Neuronal stem cell (in vitro differentiated cells): ENCODE measurements around the gene RAD51B.

Source experiments
- DNase-seq: peaks from one replicate; pipeline ENCODE4 v3.0.0-alpha.2; 2013; ENCODE audit warnings: low spot score
- H2AFZ ChIP-seq: one replicate; pipeline ENCODE4 v1.6.1; 2013; ENCODE audit warnings: mild to moderate bottlenecking, low read length, inconsistent platforms
- H2AK5ac ChIP-seq: 2 replicates; pipeline ENCODE4 v1.6.1; 2013; ENCODE audit warnings: low read depth, mild to moderate bottlenecking, inconsistent platforms, low read length, moderate library complexity, mixed read lengths
- H2BK120ac ChIP-seq: 2 replicates; pipeline ENCODE4 v1.6.1; 2013; ENCODE audit warnings: low read depth, mild to moderate bottlenecking, inconsistent platforms, low read length, moderate library complexity, mixed read lengths
- H2BK12ac ChIP-seq: one replicate; pipeline ENCODE4 v1.6.1; 2013; ENCODE audit warnings: low read length, inconsistent platforms
- H2BK15ac ChIP-seq: 2 replicates; pipeline ENCODE4 v1.6.1; 2013; ENCODE audit warnings: mild to moderate bottlenecking, low read length, inconsistent platforms, mixed read lengths
- H2BK5ac ChIP-seq: one replicate; pipeline ENCODE4 v1.6.1; 2013; ENCODE audit warnings: inconsistent platforms, mild to moderate bottlenecking, low read length, moderate library complexity
- H3K14ac ChIP-seq: one replicate; pipeline ENCODE4 v1.6.1; 2013; ENCODE audit warnings: low read length, inconsistent platforms
- H3K18ac ChIP-seq: 2 replicates; pipeline ENCODE4 v1.6.1; 2013; ENCODE audit warnings: low read length, inconsistent platforms
- H3K23ac ChIP-seq: 2 replicates; pipeline ENCODE4 v1.6.1; 2013; ENCODE audit warnings: low read depth, mild to moderate bottlenecking, mixed read lengths, low read length, inconsistent platforms; ENCODE audit not compliant: poor library complexity
- H3K27ac ChIP-seq: replicated peaks from 3 replicates; pipeline ENCODE4 v1.5.1; 2013; ENCODE audit warnings: low read length, inconsistent platforms
- H3K27me3 ChIP-seq, 3 experiments: 2 replicates each; pipeline ENCODE4 v1.6.1; 2013; ENCODE audit warnings: low read length in 3 of 3, mild to moderate bottlenecking in 2 of 3, inconsistent platforms in 1 of 3, low read depth in 1 of 3, mixed read lengths in 1 of 3, moderate library complexity in 1 of 3; ENCODE audit not compliant: control insufficient read depth in 3 of 3, insufficient read depth in 3 of 3
- H3K36me3 ChIP-seq, 2 donors: replicated peaks in 1 of 2; 2 replicates each; pipeline ENCODE4 v1.6.1; 2013; ENCODE audit warnings: low read length in 2 of 2; ENCODE audit not compliant: control insufficient read depth in 2 of 2, insufficient read depth in 2 of 2
- H3K4ac ChIP-seq: 2 replicates; pipeline ENCODE4 v1.6.1; 2013; ENCODE audit warnings: inconsistent platforms, mild to moderate bottlenecking, low read length, moderate library complexity
- H3K4me1 ChIP-seq, 2 donors: 1 replicate in 1 of 2; 2 replicates in 1 of 2; pipeline ENCODE4 v1.6.1; 2013; ENCODE audit warnings: low read length in 2 of 2, low read depth in 1 of 2; ENCODE audit not compliant: control insufficient read depth in 2 of 2, insufficient read depth in 1 of 2
- H3K4me2 ChIP-seq: one replicate; pipeline ENCODE4 v1.6.1; 2013; ENCODE audit warnings: mild to moderate bottlenecking, low read length, inconsistent platforms; ENCODE audit not compliant: insufficient read depth, poor library complexity, severe bottlenecking
- H3K4me3 ChIP-seq, 2 donors: 2 replicates each; pipeline ENCODE4 v1.5.1; 2013; ENCODE audit warnings: low read length in 2 of 2, mild to moderate bottlenecking in 2 of 2, inconsistent platforms in 1 of 2, moderate library complexity in 1 of 2
- H3K79me1 ChIP-seq: one replicate; pipeline ENCODE4 v1.6.1; 2013; ENCODE audit warnings: low read depth, mild to moderate bottlenecking, inconsistent platforms, low read length, moderate library complexity
- H3K9ac ChIP-seq: one replicate; pipeline ENCODE4 v1.6.1; 2013; ENCODE audit warnings: mild to moderate bottlenecking, low read depth, low read length, inconsistent platforms; ENCODE audit not compliant: poor library complexity
- H3K9me3 ChIP-seq, 2 donors: replicated peaks in 1 of 2; 2 replicates each; pipeline versions ENCODE3 to v1.6.1; 2013; ENCODE audit warnings: low read length in 2 of 2, mild to moderate bottlenecking in 2 of 2, inconsistent platforms in 1 of 2, low read depth in 1 of 2, mixed read lengths in 1 of 2, moderate library complexity in 1 of 2; ENCODE audit not compliant: control insufficient read depth in 2 of 2, insufficient read depth in 1 of 2
- H4K8ac ChIP-seq: one replicate; pipeline ENCODE4 v1.6.1; 2013; ENCODE audit warnings: low read depth, mild to moderate bottlenecking, inconsistent platforms, low read length, moderate library complexity
- H4K91ac ChIP-seq: one replicate; pipeline ENCODE4 v1.6.1; 2013; ENCODE audit warnings: low read length, low read depth, mild to moderate bottlenecking, inconsistent platforms; ENCODE audit not compliant: poor library complexity
- WGBS, 2 donors: extraction: QIAGEN DNeasy Blood & Tissue Kit; methylation state at CpG; one replicate each; pipeline ENCODE4 v1.1.7; 2013; ENCODE audit warnings: missing lambda C conversion rate in 2 of 2, mixed read lengths in 1 of 2; ENCODE audit not compliant: insufficient read length in 2 of 2, insufficient replicate concordance in 1 of 2; ENCODE audit errors: extremely low coverage in 2 of 2; 5-methylcytosine and 5-hydroxymethylcytosine counted together

RAD51B gene

GRCh38 chr14:68526512-68527091 is 707.0 kb downstream of the RAD51B start:
- Histone ChIP-seq H2BK120ac (no peak overlapping the region), H2BK12ac (peak overlapping the region; percentile 51), H3K36me3 (peaks cover 0 to 2% of the 10 kb centered on the region in 2 donors), H4K8ac (no peak overlapping the region), H2BK15ac (peak overlapping the region; percentile 46), H3K4ac (no peak overlapping the region), H4K91ac (no peak overlapping the region), H3K4me1 (peaks cover 23 to 24% of the 10 kb centered on the region in 2 donors), H3K4me2 (no peak overlapping the region), H2AFZ (no peak overlapping the region), H3K9ac (no peak overlapping the region), H3K18ac (peak overlapping the region; percentile 86), H2BK5ac (no peak overlapping the region), H3K23ac (no peak overlapping the region), H3K27me3 (no peaks in the 10 kb centered on the region), H3K27ac (peak overlapping the region; percentile 3), H2AK5ac (no peak overlapping the region), H3K9me3 (peaks cover 3 to 26% of the 10 kb centered on the region in 2 donors), H3K79me1 (no peaks in the 10 kb centered on the region), H3K14ac (no peak overlapping the region), H3K4me3 (no peak overlapping the region)
- no peak for DNase-seq
- WGBS, 2 donors = no CpG with 5 or more reads among the region's 8 CpGs

DNA sequence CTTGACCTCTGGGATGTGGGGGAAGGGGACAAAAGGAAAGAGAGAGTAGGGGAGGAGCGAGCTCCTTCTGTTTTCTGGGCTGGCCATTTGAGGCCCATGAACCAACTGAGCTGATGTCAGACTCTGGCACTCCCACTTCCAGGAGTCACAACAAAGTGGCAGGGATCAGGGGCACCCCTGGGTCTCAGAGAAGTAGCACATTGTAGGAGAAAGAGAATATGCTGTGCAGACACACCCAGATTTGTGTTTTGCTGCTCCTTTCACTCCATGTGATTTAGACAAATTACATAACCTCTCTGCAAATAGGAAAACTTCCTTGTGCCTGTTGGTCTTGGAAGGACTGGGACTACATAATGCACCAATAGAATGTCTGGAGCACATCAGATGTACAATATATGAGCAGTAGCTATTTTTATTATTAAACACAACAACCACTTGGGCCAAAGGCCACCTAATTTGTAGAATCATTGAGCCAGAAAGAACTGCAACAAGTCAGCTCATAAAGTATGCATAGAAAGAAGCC is 707.8 kb downstream of the RAD51B start:
- no peak overlapping the region for H4K8ac ChIP-seq
- H2BK12ac ChIP-seq = no peak overlapping the region
- no peak overlapping the region for H3K4ac ChIP-seq
- H2BK15ac ChIP-seq = no peak overlapping the region
- no peak overlapping the region for H3K18ac ChIP-seq
- H3K4me3 ChIP-seq = no peak overlapping the region
- H3K36me3 ChIP-seq = peaks cover 0 to 2% of the 10 kb centered on the region in 2 donors
- H3K23ac ChIP-seq = no peak overlapping the region
- H2AFZ ChIP-seq = peak overlapping the region; percentile 5
- WGBS, 2 donors = no CpG with 5 or more reads among the region's 1 CpG
- no peak overlapping the region for H3K4me2 ChIP-seq
- H3K4me1 ChIP-seq = peaks cover 17 to 18% of the 10 kb centered on the region in 2 donors
- H3K9me3 ChIP-seq = peaks cover 5 to 33% of the 10 kb centered on the region in 2 donors
- no peak overlapping the region for H4K91ac ChIP-seq
- H3K79me1 ChIP-seq = no peaks in the 10 kb centered on the region
- H2AK5ac ChIP-seq = no peak overlapping the region
- no peak overlapping the region for H2BK120ac ChIP-seq
- no peaks in the 10 kb centered on the region for H3K27me3 ChIP-seq
- no peak overlapping the region for H3K27ac ChIP-seq
- H2BK5ac ChIP-seq = no peak overlapping the region
- no peak for DNase-seq
- no peak overlapping the region for H3K9ac ChIP-seq
- no peak overlapping the region for H3K14ac ChIP-seq

- Histone ChIP-seq H3K79me1 (no peaks in the 10 kb centered on the region), H3K27me3 (no peaks in the 10 kb centered on the region), H4K8ac (no peak overlapping the region), H3K4me1 (peaks cover 11 to 14% of the 10 kb centered on the region in 2 donors), H3K9ac (no peak overlapping the region), H2BK5ac (no peak overlapping the region), H3K23ac (no peak overlapping the region), H2AFZ (no peak overlapping the region), H2AK5ac (no peak overlapping the region), H3K4me3 (no peak overlapping the region), H3K18ac (no peak overlapping the region), H2BK12ac (no peak overlapping the region), H3K14ac (no peak overlapping the region), H2BK15ac (no peak overlapping the region), H2BK120ac (no peak overlapping the region), H4K91ac (no peak overlapping the region), H3K27ac (no peak overlapping the region), H3K4ac (no peak overlapping the region), H3K4me2 (no peak overlapping the region), H3K9me3 (peaks cover 5 to 36% of the 10 kb centered on the region in 2 donors), H3K36me3 (peaks cover 0 to 2% of the 10 kb centered on the region in 2 donors)
- WGBS, 2 donors = no CpG with 5 or more reads among the region's 2 CpGs
- no peak for DNase-seq
Observed at GRCh38 chr14:68528040-68528687, 708.6 kb downstream of the RAD51B start.

DNA sequence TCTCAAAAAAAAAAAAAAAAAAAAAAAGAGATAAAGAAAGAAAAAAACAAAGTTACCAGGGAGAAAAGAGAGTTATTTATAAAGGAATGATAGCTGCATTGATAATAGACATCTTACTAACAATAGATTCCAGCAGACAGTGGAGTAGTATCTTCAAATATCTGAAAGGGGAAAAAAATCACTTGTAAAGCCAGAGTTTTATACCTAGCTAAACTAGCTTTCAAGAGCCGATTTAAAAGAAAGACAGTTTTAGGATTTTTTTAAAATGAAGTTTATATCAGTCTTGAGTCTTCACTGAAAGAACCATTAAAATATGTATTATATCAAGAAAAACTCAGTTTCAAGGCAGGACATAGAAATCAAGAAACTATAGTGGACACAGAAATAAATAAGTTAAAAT is 710.9 kb downstream of the RAD51B start:
- Histone ChIP-seq H3K27me3 (no peaks in the 10 kb centered on the region), H3K4ac (no peak overlapping the region), H2AFZ (no peak overlapping the region), H2BK15ac (no peak overlapping the region), H4K91ac (no peak overlapping the region), H3K18ac (no peak overlapping the region), H3K36me3 (peaks cover 0 to under 1% of the 10 kb centered on the region in 2 donors), H3K4me3 (no peak overlapping the region), H4K8ac (no peak overlapping the region), H3K79me1 (no peaks in the 10 kb centered on the region), H2BK120ac (no peak overlapping the region), H3K4me1 (peaks cover 10 to 11% of the 10 kb centered on the region in 2 donors), H2BK12ac (no peak overlapping the region), H3K23ac (no peak overlapping the region), H3K4me2 (no peak overlapping the region), H3K14ac (no peak overlapping the region), H2AK5ac (no peak overlapping the region), H3K9ac (no peak overlapping the region), H3K9me3 (peaks cover 5 to 42% of the 10 kb centered on the region in 2 donors), H2BK5ac (no peak overlapping the region), H3K27ac (no peak overlapping the region)
- DNase-seq = no peak
- no CpG with 5 or more reads among the region's 1 CpG for WGBS, 2 donors
